DOHH2 (cell line): ENCODE measurements around the gene MAP2.

Experiments used
- CTCF ChIP-seq: fragments of 200-600 bp; sonication (generic); IDR thresholded peaks from one replicate; pipeline ENCODE4 v1.5.1; 2014; ENCODE audit warnings: antibody characterized with exemption, mild to moderate bottlenecking, low read depth, low read length; ENCODE audit not compliant: poor library complexity, severe bottlenecking
- EZH2phosphoT487 ChIP-seq: fragments of 200-600 bp; sonication (generic); IDR thresholded peaks from 2 replicates; pipeline ENCODE4 v1.6.1; 2017; ENCODE audit warnings: borderline replicate concordance, mild to moderate bottlenecking, antibody characterized with exemption, low read length, moderate library complexity, mixed read lengths

GRCh38 chr2:209382775-209383174, 41.1 kb upstream of the MAP2 start:
- TF ChIP-seq CTCF (no peak), EZH2phosphoT487 (no peak)
